HG02642 (cell line): Measurements from ENCODE around the gene CHRNA5.

Experiments
- ATAC-seq: cut with Tn5 transposase; IDR thresholded peaks from one replicate; pipeline ENCODE4 v1.9.1; 2021; ENCODE audit warnings: mild to moderate bottlenecking; ENCODE audit not compliant: unreplicated experiment, poor library complexity

CHRNA5 gene

DNA sequence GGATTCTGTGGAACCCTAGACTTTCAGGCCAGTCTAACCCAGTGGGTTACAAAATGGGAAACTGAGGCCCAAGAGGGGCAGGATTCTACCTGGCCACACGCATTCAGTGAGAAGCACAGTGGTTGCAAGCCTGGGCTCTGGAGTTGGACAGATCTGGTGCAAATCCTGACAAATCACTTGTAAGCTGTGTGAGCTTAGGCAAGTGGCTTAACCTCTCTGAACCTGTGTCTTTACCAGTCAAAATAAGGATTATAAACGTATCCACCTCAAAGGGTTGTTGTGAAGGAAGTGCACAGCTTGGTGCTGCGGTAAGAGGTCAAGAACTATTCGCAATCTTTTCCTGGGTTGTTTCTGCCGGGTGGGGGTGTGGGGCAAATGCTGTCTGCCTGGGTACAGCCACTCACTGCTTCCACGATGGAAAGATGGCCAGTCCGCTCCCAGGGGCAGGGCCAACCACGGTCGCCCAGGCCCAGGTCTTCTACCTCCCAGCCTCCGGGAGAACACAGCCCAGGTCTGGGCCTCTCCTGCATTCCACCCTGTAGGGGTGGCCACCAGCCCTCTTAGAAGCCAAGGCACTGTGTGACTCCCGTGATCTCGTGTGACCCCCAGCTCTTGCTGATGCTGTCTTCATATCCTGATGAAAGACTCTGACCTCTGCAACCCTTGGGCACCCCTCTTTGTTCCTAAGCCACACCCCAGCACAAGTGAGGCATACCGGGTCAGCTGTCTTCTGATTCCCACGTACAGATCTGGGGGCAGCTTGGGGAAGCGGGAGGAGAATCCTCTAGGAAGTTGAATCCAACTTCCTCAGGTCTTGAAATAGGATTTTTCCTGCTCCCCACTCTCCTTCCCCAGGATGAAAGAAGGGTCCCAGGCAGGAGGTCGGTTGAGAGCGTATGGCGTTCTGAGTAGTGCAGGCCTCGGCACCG lies 54.0 kb downstream of the CHRNA5 start:
- ATAC-seq = no peak

DNA sequence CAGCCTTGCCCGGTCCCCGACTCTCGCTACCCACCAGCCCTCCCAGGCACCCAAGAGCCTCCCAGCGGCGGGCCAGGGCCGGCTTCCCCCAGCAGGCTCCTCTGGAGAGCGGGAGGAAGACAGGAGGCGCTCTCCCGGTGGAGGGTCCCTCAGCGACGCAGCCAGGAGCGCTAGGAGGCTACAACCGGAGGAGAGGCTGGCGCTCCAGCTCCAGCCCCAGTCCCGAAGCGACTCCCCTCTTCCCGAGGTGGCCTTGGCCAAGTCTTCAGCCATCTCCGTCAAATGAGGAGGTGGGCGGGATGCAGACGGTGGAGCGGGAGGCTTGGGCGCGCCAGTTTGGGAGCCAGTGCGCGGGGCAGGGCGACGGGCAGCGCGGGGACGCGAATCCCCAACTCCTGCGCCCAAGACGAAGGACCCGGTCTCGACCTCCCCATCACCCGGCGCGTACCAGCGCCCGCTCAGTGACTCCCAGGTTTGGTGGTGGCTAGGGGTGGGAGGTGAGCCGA lies 54.8 kb downstream of the CHRNA5 start:
- no peak for ATAC-seq

DNA sequence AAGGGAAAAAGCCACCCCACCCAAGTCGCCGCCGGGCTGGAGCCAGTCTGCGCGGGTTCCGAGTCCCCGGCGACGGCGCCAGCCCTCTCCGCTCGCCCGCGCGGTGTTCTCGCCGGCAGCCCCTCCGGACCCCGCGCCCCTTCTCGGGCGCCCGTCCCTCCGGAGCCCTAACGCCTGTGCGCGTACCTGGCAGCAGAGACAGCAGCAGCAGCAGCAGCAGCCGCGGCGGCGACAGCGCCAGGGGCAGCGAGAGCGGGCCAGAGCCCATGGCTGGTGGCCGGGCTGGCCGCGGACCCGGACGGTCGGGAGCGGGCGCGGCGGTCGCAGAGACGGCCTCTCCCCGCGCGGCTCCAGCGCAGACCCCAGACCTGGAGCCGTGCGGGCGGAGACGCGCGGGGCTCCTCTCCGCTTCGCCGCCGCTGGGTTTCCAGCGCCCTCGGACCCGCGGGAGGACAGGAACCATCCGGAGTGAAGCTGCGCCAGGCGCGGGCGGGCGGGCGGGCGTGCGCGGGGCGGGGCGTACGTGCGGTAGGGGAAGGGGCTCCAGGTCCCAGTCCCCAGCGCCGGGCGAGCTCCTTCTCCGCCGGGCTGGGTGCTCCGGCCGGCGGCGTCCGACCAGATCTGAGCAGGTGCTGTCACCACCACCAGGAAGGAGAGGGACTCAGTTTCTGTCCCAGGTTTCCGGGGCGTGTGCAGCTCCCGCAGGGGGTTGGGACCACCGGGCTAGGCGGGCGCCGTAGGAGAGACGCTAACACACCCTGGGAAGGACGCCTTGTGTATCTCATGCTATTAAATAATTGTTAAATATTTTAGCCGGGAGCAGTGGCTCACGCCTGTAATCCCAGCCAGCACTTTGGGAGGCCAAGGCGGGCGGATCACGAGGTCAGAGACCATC lies 55.5 kb downstream of the CHRNA5 start, which contains the start of gene CHRNA3:
TSS of gene CHRNA3 (minus strand) at position 470 of the 895 bp plus-strand sequence. CDS start at position 268, 202 bp downstream.
- no peak for ATAC-seq

DNA sequence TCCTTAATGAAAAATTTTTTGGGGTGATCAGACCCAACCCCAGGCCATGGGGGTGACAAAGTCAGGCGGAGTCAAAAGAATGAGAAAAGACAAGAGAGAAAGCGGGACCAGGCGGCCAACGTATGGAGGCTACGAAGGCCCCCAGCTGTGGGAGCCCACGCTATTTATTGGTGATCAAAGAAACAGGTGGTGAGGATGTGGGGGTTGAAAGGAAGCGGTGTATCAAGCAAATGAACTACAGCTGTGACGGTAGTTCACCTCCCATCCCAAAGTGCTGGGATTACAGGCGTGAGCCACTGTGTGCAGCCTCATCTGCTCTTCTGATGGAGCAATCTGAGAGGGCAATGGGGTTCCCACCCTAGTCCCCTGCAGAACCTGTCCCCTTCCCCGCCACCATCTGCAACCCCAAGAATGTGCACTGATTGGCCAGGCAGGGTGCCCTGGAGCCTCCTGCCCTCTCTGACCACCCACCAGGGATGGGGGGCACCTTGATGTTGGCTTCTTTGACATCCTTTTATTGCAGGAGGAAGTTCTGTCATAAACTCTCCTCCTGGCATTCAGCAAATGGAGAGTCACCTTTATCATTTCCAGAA lies 56.6 kb downstream of the CHRNA5 start:
- ATAC-seq = no peak

DNA sequence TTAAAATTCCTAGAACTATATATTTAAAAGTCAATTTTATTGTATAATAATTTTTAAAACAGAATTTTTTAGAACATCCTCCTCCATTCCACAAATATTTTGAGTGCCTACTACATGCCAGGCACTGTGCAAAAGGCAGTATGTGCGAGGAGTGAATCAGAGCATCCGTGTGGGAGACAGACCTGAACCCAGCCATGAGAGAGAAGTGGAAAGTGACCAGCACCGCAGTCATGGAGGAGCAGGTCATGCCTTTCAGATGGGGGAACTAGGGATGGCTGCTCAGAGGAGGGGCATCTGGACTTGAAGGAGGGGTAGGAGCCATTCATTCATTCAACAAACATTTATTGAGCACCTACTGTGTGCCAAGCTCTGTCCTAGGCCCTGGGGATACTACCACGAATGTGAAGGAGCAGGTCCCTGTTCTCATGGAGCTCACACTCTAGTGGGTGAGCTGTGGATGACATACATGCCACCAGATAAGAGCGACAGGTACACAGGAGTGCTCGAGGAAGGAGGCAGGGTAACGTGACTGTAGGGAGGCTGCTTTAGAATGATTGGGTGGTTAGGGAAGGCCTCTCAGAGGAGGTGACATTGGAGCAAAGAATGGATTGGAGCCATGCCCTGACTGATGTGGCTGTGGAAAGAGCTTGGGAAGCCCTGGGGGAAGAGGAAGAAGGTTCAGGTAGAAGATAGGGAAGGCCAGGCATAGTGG lies 58.6 kb downstream of the CHRNA5 start:
- ATAC-seq = no peak

DNA sequence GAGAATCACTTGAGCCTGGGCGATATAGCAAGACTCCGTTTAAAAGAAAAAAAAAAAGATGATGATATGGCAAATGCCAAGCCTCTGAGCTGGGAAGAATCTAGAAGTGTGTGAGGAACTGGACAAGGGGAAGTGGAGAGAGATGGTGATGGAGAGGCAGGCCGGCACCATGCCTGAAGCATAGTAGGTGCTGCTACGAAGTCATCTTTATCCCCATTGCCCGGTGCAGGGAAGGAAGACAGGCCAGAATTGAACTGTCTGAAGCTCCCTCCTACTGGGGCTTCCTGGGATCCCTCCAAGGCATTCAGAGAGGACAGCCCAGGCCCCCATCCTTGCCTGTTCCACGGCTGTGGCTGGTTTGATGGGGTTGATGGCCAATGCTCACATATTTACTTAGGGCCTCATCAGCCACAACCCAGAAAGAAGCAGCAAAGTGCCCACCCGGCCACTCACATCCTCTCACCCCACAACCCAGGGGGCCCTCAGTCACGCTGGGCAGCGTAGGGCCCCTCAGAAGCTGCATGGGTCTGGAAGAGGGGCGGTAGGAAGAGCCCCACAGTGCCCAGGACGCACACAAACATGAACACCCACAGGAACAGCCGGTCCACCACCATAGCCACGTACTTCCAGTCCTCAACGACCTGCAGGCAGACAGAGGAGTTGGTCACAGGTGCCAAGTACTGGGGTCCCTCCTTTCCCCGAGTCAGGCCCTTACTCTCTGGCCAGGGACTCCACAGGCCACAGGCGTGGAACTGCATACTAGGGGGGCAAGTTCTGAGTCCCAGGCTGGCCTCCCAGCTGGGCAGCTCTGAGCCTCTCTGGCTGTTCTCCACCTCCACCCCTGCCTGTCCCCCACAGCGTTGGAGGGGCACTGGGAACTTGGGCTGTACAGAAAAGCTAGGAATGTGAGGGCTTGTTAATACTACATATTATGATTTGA lies 59.6 kb downstream of the CHRNA5 start:
- no peak for ATAC-seq

DNA sequence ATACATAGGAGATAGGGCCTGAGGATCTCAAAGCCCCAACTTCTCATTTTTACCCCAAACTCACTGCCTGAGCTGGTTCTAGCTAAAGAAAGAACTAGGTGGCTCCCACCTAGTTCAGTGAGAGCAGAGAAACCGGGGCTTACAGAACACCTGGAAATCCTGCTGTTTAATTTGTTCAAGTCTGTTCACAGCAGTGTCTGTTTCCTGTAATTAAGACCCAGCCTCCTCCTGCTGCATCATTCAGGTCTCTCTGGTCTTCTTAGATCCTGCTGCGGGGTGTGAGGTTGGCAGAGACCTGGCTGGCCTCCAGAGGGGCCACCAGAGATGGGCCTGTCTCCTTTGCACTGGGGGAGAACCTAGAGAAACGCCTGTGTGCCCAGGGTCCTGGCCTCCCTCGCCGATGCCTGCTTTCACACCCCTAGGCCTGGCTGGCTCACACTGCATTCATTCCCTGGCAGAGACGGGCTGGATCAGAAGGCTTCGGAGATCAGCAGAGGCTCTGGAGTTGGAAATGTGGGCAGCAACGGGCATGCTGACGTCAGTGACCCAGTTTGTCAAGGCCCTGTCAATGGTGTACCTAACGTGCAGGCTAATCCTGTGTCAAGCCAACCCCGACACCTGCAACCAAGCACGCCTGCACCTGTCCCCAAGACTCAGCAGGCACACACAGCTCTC lies 60.4 kb downstream of the CHRNA5 start:
- no peak for ATAC-seq

DNA sequence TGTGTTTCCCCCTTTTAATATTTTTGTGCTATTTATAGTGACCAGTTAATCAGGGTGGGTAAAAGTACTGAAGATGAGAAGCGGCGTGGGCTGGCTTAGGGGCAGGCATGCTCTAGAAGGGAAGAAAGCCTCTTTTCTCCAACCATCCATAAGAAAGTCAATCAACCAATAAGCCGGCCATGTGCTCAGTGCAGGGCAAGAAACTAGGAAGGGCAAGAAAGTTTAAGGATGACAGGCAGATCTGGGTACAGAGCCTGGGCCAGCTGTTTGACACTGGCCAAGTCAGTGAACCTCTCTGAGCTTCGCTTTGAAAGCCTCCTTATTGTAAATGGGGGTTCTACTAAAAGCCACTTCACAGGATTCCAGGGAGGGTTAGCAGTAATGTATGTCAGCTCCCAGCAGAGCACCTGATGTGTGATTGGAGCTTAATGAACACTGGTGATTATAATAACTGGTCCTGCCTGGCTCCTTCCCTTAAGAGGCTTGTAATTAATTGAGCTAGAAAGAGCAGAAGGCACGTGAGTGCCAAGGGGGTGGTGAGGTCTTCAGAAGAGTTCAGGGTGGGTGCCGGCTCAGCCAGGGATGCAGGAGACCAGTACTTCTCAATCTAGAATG lies 61.2 kb downstream of the CHRNA5 start:
- no peak for ATAC-seq

DNA sequence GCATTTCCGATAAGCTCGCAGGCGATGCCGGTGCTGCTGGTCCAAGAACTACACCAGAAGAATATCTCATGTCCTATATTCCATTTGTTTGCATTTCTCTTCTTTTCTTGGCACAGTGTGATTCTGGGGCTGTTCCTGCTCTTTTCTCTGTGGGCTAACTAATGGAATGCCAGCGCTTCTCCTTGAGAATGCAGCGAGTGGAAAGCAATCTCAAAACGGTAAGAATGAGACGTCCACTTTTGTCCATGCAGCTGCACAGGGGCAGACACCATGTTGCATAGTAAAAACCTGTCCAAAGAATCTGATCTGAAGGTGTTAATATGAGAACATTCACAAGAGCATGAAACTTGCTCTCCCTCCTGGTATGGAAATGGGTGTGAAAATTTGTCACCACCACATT lies 62.0 kb downstream of the CHRNA5 start:
- ATAC-seq = no peak

DNA sequence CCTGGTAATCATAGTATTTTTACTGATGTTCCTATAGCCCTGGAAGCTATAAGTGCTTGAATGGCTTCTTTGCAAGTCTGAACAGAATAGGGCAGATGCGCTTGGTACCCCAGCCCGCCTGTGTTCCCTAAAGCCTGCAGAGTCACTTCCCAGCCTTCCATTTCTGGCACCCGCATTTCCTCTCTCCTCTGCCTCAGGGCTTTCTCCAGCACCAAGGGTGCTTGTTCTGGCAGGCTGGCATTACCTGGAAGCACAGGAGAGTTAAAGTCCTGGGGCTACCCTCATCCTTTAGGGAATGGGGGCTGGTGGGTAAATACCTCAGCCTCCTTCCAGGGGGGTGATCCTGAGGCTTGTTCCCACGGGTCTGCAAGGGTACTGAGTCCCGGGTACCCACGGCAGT lies 62.9 kb downstream of the CHRNA5 start:
- ATAC-seq = no peak

DNA sequence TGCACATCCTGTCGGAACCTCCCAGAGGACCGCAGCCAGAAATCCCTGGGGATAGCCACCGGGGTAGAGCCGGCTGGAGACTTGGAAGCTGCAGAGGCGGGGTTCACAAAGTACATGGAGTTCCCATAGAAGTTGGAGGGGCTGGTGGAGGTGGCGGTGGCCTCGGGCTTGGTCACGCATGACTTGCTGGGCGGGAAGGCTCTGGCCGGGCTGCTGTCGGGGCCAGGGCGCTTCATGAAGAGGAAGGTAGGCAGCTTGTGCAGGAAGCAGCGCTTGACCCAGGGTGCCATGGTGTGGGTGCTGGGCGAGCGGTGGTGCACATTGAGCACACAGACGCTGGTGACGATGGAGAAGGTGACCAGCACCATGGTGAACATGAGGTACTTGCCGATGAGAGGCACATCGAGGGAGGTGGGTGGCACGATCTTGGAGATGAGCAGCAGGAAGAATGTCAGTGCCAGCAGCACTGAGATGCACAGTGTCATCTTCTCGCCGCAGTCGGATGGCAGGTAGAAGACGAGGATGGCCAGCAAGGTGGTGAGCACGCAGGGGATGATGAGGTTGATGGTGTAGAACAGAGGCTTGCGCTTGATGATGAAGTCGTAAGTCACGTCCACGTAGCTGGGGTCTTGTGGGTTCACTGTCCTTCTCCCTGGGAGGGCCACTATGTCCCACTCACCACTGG lies 63.9 kb downstream of the CHRNA5 start:
- ATAC-seq = no peak

DNA sequence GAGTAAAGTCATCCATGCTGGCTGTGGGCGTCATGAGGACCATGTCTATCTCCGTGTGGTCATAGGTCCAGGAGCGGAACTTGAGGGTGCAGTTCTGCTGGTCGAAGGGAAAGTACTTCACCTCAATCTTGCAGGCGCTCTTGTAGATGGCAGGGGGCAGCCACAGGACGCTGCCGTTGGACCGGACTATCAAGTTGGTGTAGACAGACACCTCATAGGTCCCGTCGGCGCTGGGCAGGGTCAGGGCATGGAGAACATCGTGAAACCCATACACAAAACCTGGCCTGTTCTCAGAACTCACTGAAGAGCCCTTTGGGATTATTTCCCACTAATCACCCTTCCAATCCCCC lies 64.4 kb downstream of the CHRNA5 start:
- ATAC-seq = no peak

DNA sequence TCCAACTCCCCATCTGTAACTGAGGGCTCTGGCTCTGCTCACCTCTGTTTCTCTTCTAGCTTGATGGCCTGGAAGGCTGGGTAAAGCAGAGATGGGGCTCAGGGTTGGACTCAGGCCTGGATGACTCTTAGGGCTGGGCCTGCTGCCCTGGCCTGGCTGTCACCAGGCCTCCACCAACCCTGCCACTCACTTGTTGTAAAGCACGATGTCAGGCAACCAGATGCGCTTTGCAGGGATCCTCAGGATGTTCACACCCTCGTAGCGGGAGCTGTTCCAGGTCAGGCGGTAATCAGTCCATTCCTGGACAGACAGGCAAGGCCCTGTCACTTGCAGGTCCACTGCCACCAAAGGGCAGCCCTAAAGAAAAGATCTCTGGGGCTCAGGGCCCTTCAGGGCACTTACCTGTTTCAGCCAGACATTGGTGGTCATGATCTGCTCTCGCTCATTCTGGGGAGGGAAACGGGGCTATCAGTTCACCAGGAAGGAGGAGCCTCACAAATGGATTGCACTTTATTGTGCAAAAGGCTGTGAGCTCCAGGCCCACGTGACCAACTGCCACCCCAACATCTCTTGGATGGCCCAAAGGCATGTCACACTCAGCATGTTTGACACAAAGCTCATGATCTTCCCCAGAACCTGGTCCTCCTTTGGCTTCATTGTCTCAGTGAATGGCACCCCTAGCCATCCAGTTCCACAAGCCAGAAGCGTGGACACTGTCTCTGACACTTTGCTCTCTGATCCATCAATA lies 65.7 kb downstream of the CHRNA5 start:
- ATAC-seq = no peak

DNA sequence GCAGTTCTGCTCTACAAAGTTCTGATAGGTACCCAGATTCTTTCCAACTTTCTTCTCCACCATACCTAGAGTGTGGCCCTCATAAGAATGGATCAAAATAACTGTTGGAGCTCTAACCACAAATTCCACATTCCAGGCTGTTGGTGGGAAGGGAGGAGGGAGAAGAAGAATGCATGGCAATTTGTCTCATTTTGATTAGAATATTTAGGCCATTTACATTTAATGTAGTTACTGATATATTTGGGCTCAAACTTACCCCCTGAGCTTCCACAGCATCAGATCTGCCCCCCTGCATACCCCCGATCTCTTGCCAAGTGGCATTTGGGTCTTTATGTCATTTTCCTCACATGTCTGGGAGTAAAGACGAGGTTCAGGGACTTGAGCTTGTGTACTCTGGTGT lies 68.0 kb downstream of the CHRNA5 start:
- no peak for ATAC-seq

DNA sequence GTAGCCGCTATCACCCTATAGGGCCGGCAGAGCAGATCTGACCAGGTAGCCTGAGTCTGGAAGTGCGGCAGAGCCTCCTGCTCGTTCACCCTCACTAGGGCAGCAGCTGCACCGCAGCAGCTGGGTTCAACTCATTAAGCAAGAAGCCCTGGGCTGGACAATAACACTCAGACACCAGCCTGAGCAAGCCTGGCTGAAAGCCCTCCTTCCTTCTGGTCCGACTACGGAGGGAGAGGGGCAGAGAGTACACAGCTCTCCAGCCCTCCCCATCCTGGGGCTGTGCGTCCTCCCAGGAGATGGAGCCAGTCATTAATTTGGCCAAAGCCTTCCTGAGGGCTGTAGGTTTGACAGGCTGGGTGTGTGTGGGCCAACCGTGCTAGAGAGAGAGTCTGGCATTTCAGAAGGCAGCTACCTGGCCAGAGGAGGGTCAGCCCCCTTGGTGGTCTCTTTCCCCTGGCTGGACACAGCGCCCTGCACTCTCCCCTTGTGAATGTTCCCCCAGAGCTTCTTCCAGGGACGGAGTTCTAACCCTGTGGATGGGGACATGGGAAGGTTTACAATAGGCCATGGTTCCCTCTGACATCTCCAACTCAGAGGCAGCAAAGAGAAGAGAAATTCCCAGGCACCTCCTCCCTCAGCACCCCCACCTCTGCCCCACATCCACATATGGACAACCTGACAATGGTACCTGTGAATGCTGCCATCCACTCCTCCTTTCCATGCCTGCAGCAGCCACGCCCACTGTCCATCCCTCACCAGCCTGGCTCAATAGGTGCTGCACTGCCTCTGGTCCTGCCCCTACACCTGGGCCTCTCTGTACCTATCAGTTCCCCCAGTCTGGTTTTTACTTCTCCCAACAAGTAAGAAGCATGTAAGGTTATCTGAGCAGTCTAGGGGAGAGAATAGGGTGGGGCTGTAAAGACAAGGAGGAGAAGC lies 69.2 kb downstream of the CHRNA5 start:
- no peak for ATAC-seq

DNA sequence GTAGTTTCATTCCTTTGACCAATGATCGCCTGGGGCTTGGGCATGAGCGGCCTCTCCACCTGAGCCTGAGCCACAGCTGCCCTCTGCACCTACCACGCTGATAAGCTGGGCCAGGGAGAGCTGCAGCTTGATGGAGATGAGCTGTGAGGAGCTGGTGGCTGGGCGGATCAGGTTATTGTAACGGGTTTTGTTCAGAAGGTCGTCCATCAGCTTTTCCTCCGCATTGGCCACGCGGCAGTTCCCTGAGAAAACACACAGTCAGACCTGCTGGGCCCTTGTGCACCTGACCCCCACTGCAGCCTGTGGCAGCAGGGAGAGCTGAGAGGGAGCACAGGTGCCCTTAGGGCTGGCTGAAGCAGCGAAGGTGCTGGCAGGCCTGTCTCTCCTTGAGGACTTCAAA lies 70.0 kb downstream of the CHRNA5 start:
- ATAC-seq = no peak
